Neural cell (in vitro differentiated cells): Measurements from ENCODE around the gene FYCO1.

Experiments used
- CTCF ChIP-seq: fragments of 450-650 bp; IDR thresholded peaks from 2 replicates; pipeline ENCODE4 v1.5.1; 2014; ENCODE audit warnings: antibody characterized with exemption, mild to moderate bottlenecking, moderate library complexity; ENCODE audit not compliant: poor library complexity, severe bottlenecking
- EP300 ChIP-seq: fragments of 450-650 bp; conservative IDR thresholded peaks from 2 replicates; pipeline ENCODE4 v1.6.1; 2014; ENCODE audit warnings: antibody characterized with exemption, mild to moderate bottlenecking, moderate library complexity; ENCODE audit not compliant: poor library complexity, severe bottlenecking
- EZH2 ChIP-seq: fragments of 200-600, 300-800 bp; shearing (Covaris generic), sonication (generic); IDR thresholded peaks from 2 replicates; pipeline ENCODE4 v1.6.1; 2014; ENCODE audit warnings: antibody characterized with exemption, low read length, borderline replicate concordance, mild to moderate bottlenecking; ENCODE audit not compliant: insufficient read depth, poor library complexity, severe bottlenecking
- MXI1 ChIP-seq: fragments of 450-650 bp; conservative IDR thresholded peaks from 2 replicates; pipeline ENCODE4 v1.6.1; 2014; ENCODE audit warnings: antibody characterized with exemption, mild to moderate bottlenecking; ENCODE audit not compliant: poor library complexity, severe bottlenecking
- POLR2AphosphoS5 ChIP-seq: IDR thresholded peaks from 2 replicates; pipeline ENCODE4 v1.6.1; 2012
- RAD21 ChIP-seq: fragments of 450-650 bp; conservative IDR thresholded peaks from 2 replicates; pipeline ENCODE4 v1.6.1; 2014; ENCODE audit warnings: antibody characterized with exemption, mild to moderate bottlenecking, moderate library complexity
- REST ChIP-seq: IDR thresholded peaks from 2 replicates; pipeline ENCODE4 v1.6.1; 2012; ENCODE audit warnings: borderline replicate concordance
- TAF1 ChIP-seq: IDR thresholded peaks from 2 replicates; pipeline ENCODE4 v1.6.1; 2012; ENCODE audit warnings: low read depth

GRCh38 chr3:45873638-45874037 is 122.0 kb downstream of the FYCO1 start:
- no peak for TF ChIP-seq CTCF
- no peak for TF ChIP-seq EZH2
- no peak for TF ChIP-seq TAF1
- TF ChIP-seq RAD21: no peak
- TF ChIP-seq POLR2AphosphoS5: no peak
- TF ChIP-seq EP300: no peak
- TF ChIP-seq REST: no peak
- no peak for TF ChIP-seq MXI1
